GM12891 (cell line): ENCODE data around the gene ADCY5.

Source experiments
- DNase-seq: peaks from one replicate; pipeline ENCODE4 v3.0.0; 2011; ENCODE audit warnings: low spot score; ENCODE audit not compliant: insufficient read length
- FAIRE-seq: peaks from 2 replicates; lab custom pipeline; 2011; peaks lifted over from hg19 to GRCh38; lab: Jason Lieb, UNC
- PAX5 ChIP-seq: IDR thresholded peaks from 2 replicates; pipeline ENCODE4 v1.6.1; 2011; ENCODE audit warnings: low read length, moderate library complexity, mild to moderate bottlenecking; ENCODE audit not compliant: insufficient read depth, severe bottlenecking
- POLR2A ChIP-seq: IDR thresholded peaks from 2 replicates; pipeline ENCODE4 v1.6.1; 2011; ENCODE audit warnings: low read depth, low read length, control low read depth
- POLR2AphosphoS5 ChIP-seq: IDR thresholded peaks from 2 replicates; pipeline ENCODE4 v1.6.1; 2011; ENCODE audit warnings: low read depth, low read length, control low read depth
- POU2F2 ChIP-seq: IDR thresholded peaks from 2 replicates; pipeline ENCODE4 v1.6.1; 2011; ENCODE audit warnings: low read depth, mild to moderate bottlenecking, control low read depth, low read length, moderate library complexity
- SPI1 ChIP-seq: IDR thresholded peaks from 2 replicates; pipeline ENCODE4 v1.6.1; 2011; ENCODE audit warnings: low read depth, low read length, control low read depth
- TAF1 ChIP-seq: IDR thresholded peaks from 2 replicates; pipeline ENCODE4 v1.6.1; 2011; ENCODE audit warnings: low read depth, low read length, control low read depth

Gene ADCY5

GRCh38 chr3:123421353-123422174, 27.3 kb downstream of the ADCY5 start:
- TF ChIP-seq POLR2AphosphoS5 (no peak), POU2F2 (no peak), SPI1 (no peak), POLR2A (no peak), TAF1 (no peak), PAX5 (no peak)
- FAIRE-seq (no peak), DNase-seq (no peak)

GRCh38 chr3:123420416-123420968, 28.4 kb downstream of the ADCY5 start:
- FAIRE-seq = no peak
- DNase-seq = no peak
- no peak for TF ChIP-seq POLR2AphosphoS5
- TF ChIP-seq PAX5 = no peak
- no peak for TF ChIP-seq POLR2A
- no peak for TF ChIP-seq POU2F2
- TF ChIP-seq SPI1 = no peak
- TF ChIP-seq TAF1 = no peak

GRCh38 chr3:123419850-123420297, 29.0 kb downstream of the ADCY5 start:
- FAIRE-seq (no peak), DNase-seq (no peak)
- TF ChIP-seq TAF1 = no peak
- TF ChIP-seq POLR2AphosphoS5 = no peak
- no peak for TF ChIP-seq SPI1
- TF ChIP-seq PAX5 = no peak
- TF ChIP-seq POU2F2 = no peak
- no peak for TF ChIP-seq POLR2A

- FAIRE-seq (no peak), DNase-seq (no peak)
- no peak for TF ChIP-seq SPI1
- no peak for TF ChIP-seq POLR2A
- no peak for TF ChIP-seq PAX5
- no peak for TF ChIP-seq POU2F2
These were observed 29.6 kb downstream of the ADCY5 start for GRCh38 chr3:123419181-123419849.

DNA sequence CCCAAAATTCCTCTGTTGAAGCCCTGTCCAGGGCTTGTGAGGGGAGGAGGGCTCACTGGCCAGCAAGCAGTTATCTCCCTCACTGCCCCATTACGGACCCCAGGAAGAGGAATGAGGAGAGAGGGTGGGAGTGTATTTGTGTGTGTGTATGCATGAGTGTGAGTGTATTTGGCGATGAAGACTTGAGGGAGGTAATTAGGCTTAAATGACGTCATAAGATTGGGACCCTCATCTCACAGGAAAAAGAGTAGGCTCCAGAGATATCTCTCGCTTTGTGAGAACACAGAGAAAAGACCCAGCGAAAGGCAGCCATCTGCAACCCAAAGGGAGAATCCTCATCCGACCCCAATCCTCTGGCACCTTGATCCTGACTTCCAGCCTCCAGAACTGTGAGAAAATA, 32.2 kb downstream of the ADCY5 start:
- TF ChIP-seq POLR2AphosphoS5 (no peak), POU2F2 (no peak), POLR2A (no peak), PAX5 (no peak), TAF1 (no peak), SPI1 (no peak)
- FAIRE-seq (no peak), DNase-seq (no peak)

DNA sequence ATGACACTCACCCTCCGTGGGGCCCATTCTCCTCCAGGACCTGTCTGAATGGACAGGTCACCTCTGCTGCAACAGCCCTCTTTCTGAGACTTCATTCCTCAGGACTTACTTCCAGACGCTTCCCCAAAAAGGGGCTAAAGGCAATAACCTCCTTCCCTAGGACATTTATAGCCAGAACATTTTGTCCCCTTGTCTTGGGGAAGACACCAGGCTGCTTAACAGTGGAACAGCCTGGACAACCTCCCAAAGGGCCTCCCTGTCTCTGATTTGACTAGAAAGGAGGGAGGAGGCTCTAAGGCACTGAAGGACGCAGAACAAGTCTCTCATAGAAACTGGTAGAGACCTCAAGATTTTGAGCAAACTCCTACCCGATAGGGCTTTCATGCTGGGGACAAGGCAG, 32.7 kb downstream of the ADCY5 start:
- DNase-seq = no peak
- FAIRE-seq = no peak
- TF ChIP-seq TAF1 (no peak), POLR2A (no peak), POLR2AphosphoS5 (no peak), PAX5 (no peak), POU2F2 (no peak), SPI1 (no peak)

GRCh38 chr3:123414973-123415775, 33.7 kb downstream of the ADCY5 start:
- FAIRE-seq = no peak
- no peak for DNase-seq
- no peak for TF ChIP-seq PAX5
- TF ChIP-seq POLR2A = no peak
- TF ChIP-seq POU2F2 = no peak
- TF ChIP-seq POLR2AphosphoS5 = no peak
- no peak for TF ChIP-seq SPI1
- no peak for TF ChIP-seq TAF1

- TF ChIP-seq SPI1 (no peak), POU2F2 (no peak), PAX5 (no peak), POLR2A (no peak), TAF1 (no peak), POLR2AphosphoS5 (no peak)
- FAIRE-seq (no peak), DNase-seq (no peak)
These were observed 35.9 kb downstream of the ADCY5 start for GRCh38 chr3:123412811-123413604.

DNA sequence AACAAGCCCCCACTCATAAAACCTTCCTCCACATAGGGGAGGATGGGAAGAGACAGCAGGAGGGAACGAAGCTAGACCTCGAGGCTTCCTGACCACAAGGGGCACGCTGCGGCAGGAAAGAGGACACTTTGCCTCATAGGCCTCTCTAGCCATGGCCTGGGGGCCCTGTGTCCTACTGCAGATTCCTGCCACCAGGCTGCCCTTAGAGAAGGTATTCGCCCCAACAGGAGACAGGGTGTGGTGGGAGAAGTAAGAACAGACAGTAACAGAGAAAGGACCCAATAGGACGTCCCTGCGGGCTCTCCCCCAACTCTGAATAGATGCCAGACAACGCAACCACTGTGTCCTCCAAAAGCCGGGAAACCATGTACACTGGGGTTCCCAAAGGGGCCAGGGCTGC, 36.8 kb downstream of the ADCY5 start:
- no peak for FAIRE-seq
- no peak for DNase-seq
- TF ChIP-seq POLR2AphosphoS5 (no peak), PAX5 (no peak), POLR2A (no peak), TAF1 (no peak), SPI1 (no peak), POU2F2 (no peak)
